HepG2 (cell line): ENCODE results near the gene ATP2B2. TPM values are rescaled to one million over a fixed set of nuclear protein-coding genes. Genes with fewer than 3 reads are reported as not detected.

Experiments
- DZIP1 ChIP-seq: sonication (generic); formaldehyde crosslinking; IDR thresholded peaks from 2 replicates; pipeline ENCODE4 v1.5.0; 2020; ENCODE audit warnings: mild to moderate bottlenecking, missing genetic modification reagents
- GMEB2 ChIP-seq: IDR thresholded peaks from 2 replicates; pipeline ENCODE4 v1.6.1; 2016; ENCODE audit warnings: missing biosample characterization, missing genetic modification reagents, low read depth
- MEF2D ChIP-seq: sonication (generic); formaldehyde crosslinking; IDR thresholded peaks from 2 replicates; pipeline ENCODE4 v1.5.1; 2020; ENCODE audit warnings: mild to moderate bottlenecking, missing genetic modification reagents
- MEIS1 ChIP-seq: sonication (generic); formaldehyde crosslinking; IDR thresholded peaks from 2 replicates; pipeline ENCODE4 v1.9.0; 2021; ENCODE audit warnings: mild to moderate bottlenecking, missing genetic modification reagents, moderate library complexity, borderline replicate concordance
- NPAS2 ChIP-seq: sonication (generic); formaldehyde crosslinking; IDR thresholded peaks from 2 replicates; pipeline ENCODE4 v1.8.0; 2022; ENCODE audit warnings: mild to moderate bottlenecking, missing genetic modification reagents, borderline replicate concordance
- RBAK ChIP-seq: sonication (generic); formaldehyde crosslinking; IDR thresholded peaks from 2 replicates; pipeline ENCODE4 v1.5.1; 2020; ENCODE audit warnings: mild to moderate bottlenecking, missing genetic modification reagents
- SAP130 ChIP-seq: IDR thresholded peaks from 2 replicates; pipeline ENCODE4 v1.6.1; 2016; ENCODE audit warnings: low read depth
- SP140L ChIP-seq: sonication (generic); formaldehyde crosslinking; IDR thresholded peaks from 2 replicates; pipeline ENCODE4 v1.4.0; 2020; ENCODE audit warnings: missing genetic modification reagents, borderline replicate concordance
- SRF ChIP-seq: IDR thresholded peaks from 2 replicates; pipeline ENCODE4 v1.6.1; 2011; ENCODE audit warnings: mild to moderate bottlenecking, low read depth, low read length, moderate library complexity
- SRSF4 ChIP-seq: fragments of 200-400 bp; formaldehyde crosslinking; IDR thresholded peaks from one replicate; pipeline ENCODE4 v1.6.1; 2018; ENCODE audit warnings: mild to moderate bottlenecking, low read depth, low read length, moderate library complexity; ENCODE audit not compliant: poor library complexity, severe bottlenecking
- TCF7L2 ChIP-seq: IDR thresholded peaks from 2 replicates; pipeline ENCODE4 v1.6.1; 2011; ENCODE audit warnings: mild to moderate bottlenecking, low read depth, low read length, moderate library complexity
- ZFP1 ChIP-seq: IDR thresholded peaks from 2 replicates; pipeline ENCODE4 v1.6.1; 2016
- ZNF546 ChIP-seq: sonication (generic); formaldehyde crosslinking; conservative IDR thresholded peaks from 2 replicates; pipeline ENCODE4 v1.8.1; 2023; ENCODE audit warnings: mild to moderate bottlenecking, missing genetic modification reagents
- polyA plus RNA-seq, 8 experiments: library from polyadenylated mRNA; depleted of rRNA in 3 of 8; stranded (reverse) in 7 of 8; unstranded in 1 of 8; fragments of >200 nt; fragmentation: Illumina TruSeq in 4 of 8; extraction: Trizol in 4 of 8; gene quantifications; 2 replicates each; pipeline versions ENCODE4 v1.2.1 to v1.2.3, GENCODE V29; 2011 to 2016; ENCODE audit warnings: low read depth in 4 of 8, missing spikeins in 1 of 8, mixed read lengths in 1 of 8; ENCODE audit not compliant: insufficient read depth in 1 of 8
- total RNA-seq, 5 experiments: library from RNA; depleted of rRNA; stranded (reverse); fragments of >200 nt; fragmentation: Illumina TruSeq; extraction: Trizol; gene quantifications; 2 replicates each; pipeline ENCODE4 v1.2.3, GENCODE V29; 2016; ENCODE audit warnings: low read depth in 1 of 5
- TF ChIP-seq, protein P1 (sequence below), 2 experiments: sonication (generic) in 1 of 2; formaldehyde crosslinking in 1 of 2; IDR thresholded peaks; 2 replicates each; pipeline versions ENCODE4 v1.4.0 to v1.6.1; 2016 to 2020; ENCODE audit warnings: borderline replicate concordance in 1 of 2, low read depth in 1 of 2, mild to moderate bottlenecking in 1 of 2, missing genetic modification reagents in 1 of 2
- TF ChIP-seq, protein P2 (sequence below): sonication (generic); formaldehyde crosslinking; IDR thresholded peaks from 2 replicates; pipeline ENCODE4 v1.8.0; 2023; ENCODE audit warnings: mild to moderate bottlenecking, missing genetic modification reagents
- TF ChIP-seq, protein P3 (sequence below): sonication (generic); formaldehyde crosslinking; IDR thresholded peaks from 2 replicates; pipeline ENCODE4 v1.5.1; 2020; ENCODE audit warnings: mild to moderate bottlenecking, moderate library complexity, missing genetic modification reagents

Gene ATP2B2
- total and polyA plus RNA-seq, 2 of the 13 experiments (the other 11 are each of a cell fraction or from before 2014, with no cell fraction given), result 1.5 to 2.3 TPM

DNA sequence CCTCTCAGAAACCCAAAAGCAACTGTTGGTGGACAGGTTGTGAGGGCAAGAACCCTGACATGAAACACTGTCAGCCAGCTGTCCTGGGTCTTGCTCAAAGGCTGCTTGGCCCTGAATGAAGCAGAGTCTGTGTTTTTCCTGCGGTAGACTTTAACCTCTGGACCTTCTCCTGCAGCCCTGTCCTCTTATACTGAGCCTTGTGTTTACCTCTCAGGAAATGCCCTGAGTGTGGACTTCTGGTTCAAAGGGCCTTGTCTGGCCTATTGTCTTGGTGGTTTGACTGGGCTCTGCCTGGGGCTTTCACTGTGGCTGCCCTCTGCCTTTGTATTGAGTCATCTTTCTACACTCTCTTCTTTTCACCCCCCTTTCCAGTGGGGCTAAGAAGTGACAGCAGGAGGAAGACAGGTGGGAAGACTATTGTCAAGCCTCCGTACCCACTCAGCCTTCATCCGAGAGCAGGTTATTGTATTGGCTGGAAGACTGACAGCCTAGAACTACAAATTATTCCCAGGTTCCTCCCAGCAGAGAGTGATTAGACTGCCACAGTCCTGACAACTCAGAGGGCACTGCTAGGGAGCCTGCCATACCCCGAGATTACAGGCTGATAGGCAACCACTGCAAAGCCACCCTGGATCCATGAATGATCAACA is 187.9 kb downstream of the ATP2B2 start (continued):
- TF ChIP-seq, protein P1, sequence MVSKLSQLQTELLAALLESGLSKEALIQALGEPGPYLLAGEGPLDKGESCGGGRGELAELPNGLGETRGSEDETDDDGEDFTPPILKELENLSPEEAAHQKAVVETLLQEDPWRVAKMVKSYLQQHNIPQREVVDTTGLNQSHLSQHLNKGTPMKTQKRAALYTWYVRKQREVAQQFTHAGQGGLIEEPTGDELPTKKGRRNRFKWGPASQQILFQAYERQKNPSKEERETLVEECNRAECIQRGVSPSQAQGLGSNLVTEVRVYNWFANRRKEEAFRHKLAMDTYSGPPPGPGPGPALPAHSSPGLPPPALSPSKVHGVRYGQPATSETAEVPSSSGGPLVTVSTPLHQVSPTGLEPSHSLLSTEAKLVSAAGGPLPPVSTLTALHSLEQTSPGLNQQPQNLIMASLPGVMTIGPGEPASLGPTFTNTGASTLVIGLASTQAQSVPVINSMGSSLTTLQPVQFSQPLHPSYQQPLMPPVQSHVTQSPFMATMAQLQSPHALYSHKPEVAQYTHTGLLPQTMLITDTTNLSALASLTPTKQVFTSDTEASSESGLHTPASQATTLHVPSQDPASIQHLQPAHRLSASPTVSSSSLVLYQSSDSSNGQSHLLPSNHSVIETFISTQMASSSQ (IDR thresholded peaks at IDR 0.05; ENCODE audit: low read depth), result 0 out of 2 replicates have a peak, but pooled peaks have one; percentile 29
- TF ChIP-seq, protein P1 (CRISPR knock-in tag; IDR thresholded peaks at IDR 0.05; ENCODE audit: borderline replicate concordance), result 0 out of 2 replicates have a peak, but pooled peaks have one; percentile 18
- no peak for TF ChIP-seq NPAS2 (CRISPR knock-in tag)
- no peak for TF ChIP-seq SRSF4
- TF ChIP-seq SAP130 (CRISPR knock-in tag), result peak; percentile 89
- TF ChIP-seq TCF7L2, result no peak
- TF ChIP-seq MEF2D, result peak; percentile 77
- TF ChIP-seq SRF, result no peak
- no peak for TF ChIP-seq ZFP1
- TF ChIP-seq ZNF546 (CRISPR knock-in tag), result 0 out of 2 replicates have a peak, but pooled peaks have one; percentile 36
- TF ChIP-seq GMEB2 (CRISPR knock-in tag), result no peak
- TF ChIP-seq, protein P2, sequence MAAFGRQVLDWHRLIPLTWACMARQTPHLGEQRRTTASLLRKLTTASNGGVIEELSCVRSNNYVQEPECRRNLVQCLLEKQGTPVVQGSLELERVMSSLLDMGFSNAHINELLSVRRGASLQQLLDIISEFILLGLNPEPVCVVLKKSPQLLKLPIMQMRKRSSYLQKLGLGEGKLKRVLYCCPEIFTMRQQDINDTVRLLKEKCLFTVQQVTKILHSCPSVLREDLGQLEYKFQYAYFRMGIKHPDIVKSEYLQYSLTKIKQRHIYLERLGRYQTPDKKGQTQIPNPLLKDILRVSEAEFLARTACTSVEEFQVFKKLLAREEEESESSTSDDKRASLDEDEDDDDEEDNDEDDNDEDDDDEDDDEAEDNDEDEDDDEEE (CRISPR knock-in tag), result no peak
- TF ChIP-seq RBAK, result no peak
- no peak for TF ChIP-seq DZIP1 (CRISPR knock-in tag)
- TF ChIP-seq, protein P3, sequence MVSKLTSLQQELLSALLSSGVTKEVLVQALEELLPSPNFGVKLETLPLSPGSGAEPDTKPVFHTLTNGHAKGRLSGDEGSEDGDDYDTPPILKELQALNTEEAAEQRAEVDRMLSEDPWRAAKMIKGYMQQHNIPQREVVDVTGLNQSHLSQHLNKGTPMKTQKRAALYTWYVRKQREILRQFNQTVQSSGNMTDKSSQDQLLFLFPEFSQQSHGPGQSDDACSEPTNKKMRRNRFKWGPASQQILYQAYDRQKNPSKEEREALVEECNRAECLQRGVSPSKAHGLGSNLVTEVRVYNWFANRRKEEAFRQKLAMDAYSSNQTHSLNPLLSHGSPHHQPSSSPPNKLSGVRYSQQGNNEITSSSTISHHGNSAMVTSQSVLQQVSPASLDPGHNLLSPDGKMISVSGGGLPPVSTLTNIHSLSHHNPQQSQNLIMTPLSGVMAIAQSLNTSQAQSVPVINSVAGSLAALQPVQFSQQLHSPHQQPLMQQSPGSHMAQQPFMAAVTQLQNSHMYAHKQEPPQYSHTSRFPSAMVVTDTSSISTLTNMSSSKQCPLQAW, result peak; percentile 49; the same call in 1 of the 2 replicates
- peak; percentile 61; the same call in 1 of the 2 replicates for TF ChIP-seq MEIS1 (CRISPR knock-in tag)
- TF ChIP-seq SP140L, result no peak
